Karpas-422 (cell line): Measurements from ENCODE around the gene MGAT3. TPM values are rescaled to one million over a fixed set of nuclear protein-coding genes. Genes with fewer than 3 reads are reported as not detected.
A peak's percentile ranks its signal among the peaks of the same experiment; 100 is the strongest.

Source experiments
- DNase-seq: peaks from one replicate; pipeline ENCODE4 v3.0.0-alpha.2; 2015
- H2AFZ ChIP-seq: fragments of 200-600 bp; sonication (generic); 2 replicates; pipeline ENCODE4 v1.6.1; 2014; ENCODE audit warnings: antibody characterized with exemption, low read length, mixed read lengths
- H3K27ac ChIP-seq: fragments of 200-600 bp; sonication (generic); 2 replicates; pipeline ENCODE4 v1.5.1; 2014; ENCODE audit warnings: mild to moderate bottlenecking, low read length, moderate library complexity
- H3K27me3 ChIP-seq: fragments of 200-600 bp; sonication (generic); 2 replicates; pipeline ENCODE4 v1.6.1; 2014; ENCODE audit warnings: low read length, mixed read lengths
- H3K36me3 ChIP-seq: fragments of 200-600 bp; sonication (generic); 2 replicates; pipeline ENCODE4 v1.6.1; 2014; ENCODE audit warnings: low read length, mixed read lengths; ENCODE audit not compliant: insufficient read depth
- H3K4me1 ChIP-seq: fragments of 200-600 bp; sonication (generic); 2 replicates; pipeline ENCODE4 v1.6.1; 2014; ENCODE audit warnings: mild to moderate bottlenecking, low read length, mixed read lengths
- H3K4me2 ChIP-seq: fragments of 200-600 bp; sonication (generic); 2 replicates; pipeline ENCODE4 v1.6.1; 2014; ENCODE audit warnings: low read length, low read depth, mild to moderate bottlenecking; ENCODE audit not compliant: poor library complexity, severe bottlenecking
- H3K4me3 ChIP-seq: fragments of 200-600 bp; sonication (generic); 2 replicates; pipeline ENCODE4 v1.5.1; 2014; ENCODE audit warnings: mild to moderate bottlenecking, antibody characterized with exemption, low read length, mixed read lengths
- H3K79me2 ChIP-seq: fragments of 200-600 bp; sonication (generic); 2 replicates; pipeline ENCODE4 v1.6.1; 2014; ENCODE audit warnings: mild to moderate bottlenecking, low read length, mixed read lengths
- H3K9ac ChIP-seq: fragments of 200-600 bp; sonication (generic); 2 replicates; pipeline ENCODE4 v1.6.0; 2014; ENCODE audit warnings: low read length
- H3K9me2 ChIP-seq: fragments of 200-600 bp; sonication (generic), shearing (Covaris generic); replicated peaks from 2 replicates; pipeline ENCODE4 v1.6.0; 2014; ENCODE audit warnings: mild to moderate bottlenecking, low read length, moderate library complexity; ENCODE audit not compliant: insufficient read depth
- H3K9me3 ChIP-seq: fragments of 300-700, 200-600 bp; sonication (generic); 2 replicates; pipeline ENCODE4 v1.6.1; 2014; ENCODE audit warnings: low read length, mixed read lengths
- H4K20me1 ChIP-seq: fragments of 200-600 bp; sonication (generic); 2 replicates; pipeline ENCODE4 v1.6.1; 2014; ENCODE audit warnings: mild to moderate bottlenecking, antibody characterized with exemption, low read length, low read depth; ENCODE audit not compliant: insufficient read depth
- total RNA-seq: library from RNA; depleted of rRNA; stranded (reverse); fragments of >200 nt; shearing (Covaris generic); gene quantifications from 2 replicates; pipeline ENCODE4 v1.2.3, GENCODE V29; 2014; ENCODE audit warnings: low replicate concordance

Gene MGAT3
- total RNA-seq, 1 experiment from 2014 or later, result 34.8 TPM

DNA sequence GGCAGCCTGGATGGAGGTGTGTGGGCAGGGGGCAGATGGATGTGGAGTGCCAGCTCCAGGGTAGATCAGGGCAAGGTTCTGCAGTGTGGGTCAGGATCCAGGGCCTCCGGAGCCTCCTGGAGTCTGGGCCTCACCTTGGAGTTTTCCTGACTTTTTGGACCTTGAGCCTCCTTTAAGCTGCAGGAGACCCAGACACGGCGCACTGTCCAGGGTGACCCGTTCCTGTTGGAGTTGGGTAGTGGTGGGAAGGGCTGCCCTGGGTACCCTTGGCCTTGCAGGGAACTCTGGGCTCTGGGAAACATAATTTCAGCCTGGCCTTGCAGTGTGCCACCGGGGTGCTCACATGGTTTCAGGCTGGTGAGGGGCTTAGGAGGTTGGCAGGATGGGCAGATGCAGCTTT, 17.0 kb downstream of the MGAT3 start:
- no peaks in the 10 kb centered on the region for H3K27me3 ChIP-seq
- peaks cover 100% of the 10 kb centered on the region for H3K79me2 ChIP-seq
- peak overlapping the region; percentile 70 for H3K4me2 ChIP-seq
- peak overlapping the region; percentile 99 for H3K27ac ChIP-seq
- no peaks in the 10 kb centered on the region for H3K9me3 ChIP-seq
- no peak for DNase-seq
- H2AFZ ChIP-seq, result no peak overlapping the region
- peaks cover 31% of the 10 kb centered on the region for H3K36me3 ChIP-seq
- no peaks in the 10 kb centered on the region for H3K9me2 ChIP-seq
- H3K4me3 ChIP-seq, result peak overlapping the region; percentile 18; the same call in 1 of the 2 replicates
- peak overlapping the region; percentile 82 for H3K9ac ChIP-seq
- peaks cover 75% of the 10 kb centered on the region for H3K4me1 ChIP-seq
- peaks cover 61% of the 10 kb centered on the region for H4K20me1 ChIP-seq

- Histone ChIP-seq H3K9me3 (no peaks in the 10 kb centered on the region), H3K36me3 (peaks cover 36% of the 10 kb centered on the region), H3K27ac (peak overlapping the region; percentile 99), H2AFZ (no peak overlapping the region), H3K79me2 (peaks cover 100% of the 10 kb centered on the region), H3K4me2 (peak overlapping the region; percentile 70), H3K4me3 (peak overlapping the region; percentile 18; the same call in 1 of the 2 replicates), H3K4me1 (peaks cover 69% of the 10 kb centered on the region), H3K9ac (peak overlapping the region; percentile 82), H3K9me2 (no peaks in the 10 kb centered on the region), H3K27me3 (no peaks in the 10 kb centered on the region), H4K20me1 (peaks cover 66% of the 10 kb centered on the region)
- DNase-seq, result peak; percentile 58
These were observed 17.7 kb downstream of the MGAT3 start for GRCh38 chr22:39474351-39475111.

DNA sequence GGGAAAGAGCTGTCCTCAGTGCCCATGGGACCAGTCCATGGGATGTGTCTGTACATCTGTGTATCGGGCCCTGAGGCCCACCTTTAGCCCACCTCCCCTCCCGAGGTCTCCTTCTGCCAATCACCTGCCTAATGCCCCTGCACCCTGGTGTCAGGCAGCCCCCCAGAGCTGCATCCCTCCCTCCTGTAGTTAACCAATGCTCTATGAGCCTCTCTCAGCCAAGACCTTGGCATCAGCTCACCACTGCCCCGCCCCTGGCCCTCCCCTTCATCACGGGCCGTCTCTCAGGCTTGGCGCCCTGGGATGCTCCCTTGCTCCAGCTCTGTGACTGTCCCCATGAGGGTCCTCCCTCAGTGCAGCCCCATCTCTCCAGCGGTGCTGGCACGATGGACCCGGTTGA, 18.5 kb downstream of the MGAT3 start:
- no peaks in the 10 kb centered on the region for H3K9me3 ChIP-seq
- H3K9me2 ChIP-seq, result no peaks in the 10 kb centered on the region
- H3K4me1 ChIP-seq, result peaks cover 61% of the 10 kb centered on the region
- H3K4me2 ChIP-seq, result peak overlapping the region; percentile 70
- peaks cover 40% of the 10 kb centered on the region for H3K36me3 ChIP-seq
- H3K27me3 ChIP-seq, result no peaks in the 10 kb centered on the region
- H3K79me2 ChIP-seq, result peaks cover 99% of the 10 kb centered on the region
- DNase-seq, result peak; percentile 59
- H3K9ac ChIP-seq, result peak overlapping the region; percentile 82
- no peak overlapping the region for H2AFZ ChIP-seq
- H3K4me3 ChIP-seq, result peak overlapping the region; percentile 18; the same call in 1 of the 2 replicates
- peaks cover 74% of the 10 kb centered on the region for H4K20me1 ChIP-seq
- H3K27ac ChIP-seq, result peak overlapping the region; percentile 99

DNA sequence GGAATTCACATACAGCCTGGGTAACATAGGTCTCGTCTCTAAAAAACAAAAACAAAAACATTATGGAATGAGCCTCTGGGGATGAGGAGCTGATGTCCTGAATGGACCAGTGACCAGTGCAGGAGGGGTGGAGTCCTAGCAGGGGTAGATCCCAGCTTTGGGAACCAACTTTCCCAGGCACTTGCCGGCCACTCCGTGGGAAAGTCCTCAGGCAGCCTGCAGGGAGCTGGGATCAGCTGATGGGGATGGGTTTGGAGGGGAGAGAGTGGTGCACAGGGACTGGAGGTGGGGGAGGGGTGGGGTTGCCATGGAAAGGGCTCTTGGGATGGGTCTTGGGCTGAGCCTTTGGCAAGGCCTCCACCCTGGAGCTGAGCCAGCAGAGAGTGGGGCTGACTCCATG, 19.1 kb downstream of the MGAT3 start:
- no peak overlapping the region for H3K4me3 ChIP-seq
- H3K79me2 ChIP-seq, result peaks cover 97% of the 10 kb centered on the region
- H3K9ac ChIP-seq, result peak overlapping the region; percentile 82; the same call in 1 of the 2 replicates
- peaks cover 55% of the 10 kb centered on the region for H3K4me1 ChIP-seq
- H3K9me2 ChIP-seq, result no peaks in the 10 kb centered on the region
- peaks cover 40% of the 10 kb centered on the region for H3K36me3 ChIP-seq
- H3K27ac ChIP-seq, result peak overlapping the region; percentile 99
- H3K4me2 ChIP-seq, result peak overlapping the region; percentile 70
- H4K20me1 ChIP-seq, result peaks cover 79% of the 10 kb centered on the region
- no peaks in the 10 kb centered on the region for H3K9me3 ChIP-seq
- no peak overlapping the region for H2AFZ ChIP-seq
- no peak for DNase-seq
- no peaks in the 10 kb centered on the region for H3K27me3 ChIP-seq

DNA sequence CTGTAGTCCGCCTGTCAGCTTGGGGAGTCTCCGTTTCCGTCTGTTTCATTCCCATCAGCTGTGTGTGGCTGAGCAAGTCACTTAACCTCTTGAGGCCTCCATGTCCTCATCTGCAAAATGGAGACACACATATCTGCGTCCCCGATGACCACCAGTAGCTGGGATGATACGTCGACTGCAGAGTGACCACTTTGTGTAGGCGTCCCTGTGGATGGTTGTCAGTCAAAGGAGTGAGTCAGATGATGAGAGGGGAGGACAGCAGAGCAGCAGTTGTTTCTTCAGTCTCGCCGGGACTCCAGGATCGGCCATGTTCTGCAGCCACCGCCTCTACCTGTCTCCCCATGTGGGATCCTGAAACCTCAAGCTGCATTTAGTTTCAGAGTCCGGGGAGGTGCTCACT, 19.9 kb downstream of the MGAT3 start:
- Histone ChIP-seq H3K4me2 (no peak overlapping the region), H3K27me3 (no peaks in the 10 kb centered on the region), H3K9me2 (no peaks in the 10 kb centered on the region), H3K9me3 (no peaks in the 10 kb centered on the region), H3K4me3 (no peak overlapping the region), H3K27ac (peak overlapping the region; percentile 99), H3K9ac (no peak overlapping the region), H3K4me1 (peaks cover 47% of the 10 kb centered on the region), H3K36me3 (peaks cover 48% of the 10 kb centered on the region), H3K79me2 (peaks cover 96% of the 10 kb centered on the region), H2AFZ (no peak overlapping the region), H4K20me1 (peaks cover 86% of the 10 kb centered on the region)
- no peak for DNase-seq

- DNase-seq, result no peak
These were observed 20.7 kb downstream of the MGAT3 start for GRCh38 chr22:39477542-39477941.

GRCh38 chr22:39478441-39478850, 21.6 kb downstream of the MGAT3 start:
- peaks cover 30% of the 10 kb centered on the region for H3K4me1 ChIP-seq
- H4K20me1 ChIP-seq, result peaks cover 81% of the 10 kb centered on the region
- H3K36me3 ChIP-seq, result peaks cover 59% of the 10 kb centered on the region
- H3K9me3 ChIP-seq, result no peaks in the 10 kb centered on the region
- no peak overlapping the region for H3K27ac ChIP-seq
- H3K79me2 ChIP-seq, result peaks cover 84% of the 10 kb centered on the region
- DNase-seq, result no peak
- no peaks in the 10 kb centered on the region for H3K9me2 ChIP-seq
- H2AFZ ChIP-seq, result no peak overlapping the region
- H3K4me3 ChIP-seq, result no peak overlapping the region
- H3K9ac ChIP-seq, result no peak overlapping the region
- no peak overlapping the region for H3K4me2 ChIP-seq
- H3K27me3 ChIP-seq, result no peaks in the 10 kb centered on the region

More at GRCh38 chr22:39477542-39477941, 20.7 kb downstream of the MGAT3 start:
- H3K4me2 ChIP-seq, result no peak overlapping the region
- peaks cover 39% of the 10 kb centered on the region for H3K4me1 ChIP-seq
- peaks cover 89% of the 10 kb centered on the region for H4K20me1 ChIP-seq
- H3K4me3 ChIP-seq, result no peak overlapping the region
- H3K9ac ChIP-seq, result no peak overlapping the region
- H3K9me2 ChIP-seq, result no peaks in the 10 kb centered on the region
- no peaks in the 10 kb centered on the region for H3K9me3 ChIP-seq
- H3K27ac ChIP-seq, result no peak overlapping the region
- no peaks in the 10 kb centered on the region for H3K27me3 ChIP-seq
- peaks cover 53% of the 10 kb centered on the region for H3K36me3 ChIP-seq
- no peak overlapping the region for H2AFZ ChIP-seq
- peaks cover 90% of the 10 kb centered on the region for H3K79me2 ChIP-seq

- no peak for DNase-seq
- Histone ChIP-seq H3K4me3 (no peak overlapping the region), H3K9me2 (no peaks in the 10 kb centered on the region), H3K27ac (no peak overlapping the region), H3K27me3 (no peaks in the 10 kb centered on the region), H3K4me1 (peaks cover 21% of the 10 kb centered on the region), H3K4me2 (no peak overlapping the region), H2AFZ (no peak overlapping the region), H3K36me3 (peaks cover 65% of the 10 kb centered on the region), H3K9ac (no peak overlapping the region), H3K9me3 (no peaks in the 10 kb centered on the region), H4K20me1 (peaks cover 82% of the 10 kb centered on the region), H3K79me2 (peaks cover 80% of the 10 kb centered on the region)
These were observed 22.4 kb downstream of the MGAT3 start for GRCh38 chr22:39479254-39479653.
